HG03354 (cell line): ENCODE measurements around the gene ZSWIM6.
A peak's percentile ranks its signal among the peaks of the same experiment; 100 is the strongest.

Source experiments
- ATAC-seq: cut with Tn5 transposase; IDR thresholded peaks from one replicate; pipeline ENCODE4 v1.9.1; 2021; ENCODE audit warnings: mild to moderate bottlenecking; ENCODE audit not compliant: unreplicated experiment, poor library complexity, severe bottlenecking

Gene ZSWIM6

DNA sequence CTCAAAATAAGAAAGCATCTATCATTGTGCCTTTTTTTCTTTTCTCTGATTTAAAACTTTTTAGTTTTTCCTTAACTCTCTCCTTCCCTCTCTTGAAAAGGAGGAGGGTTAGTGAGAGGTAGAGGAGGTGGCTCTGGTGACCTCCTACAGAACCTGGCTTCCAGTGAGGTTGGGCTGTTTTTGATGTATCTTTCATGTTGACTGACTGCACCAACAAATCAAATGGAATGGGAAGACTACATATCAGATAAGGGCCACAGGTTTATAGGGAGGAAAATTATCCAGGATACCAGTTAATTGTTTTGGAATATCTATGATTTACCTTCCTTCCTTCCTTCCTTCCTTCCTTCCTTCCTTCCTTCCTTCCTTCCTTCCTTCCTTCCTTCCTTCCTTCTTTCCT is 173.2 kb downstream of the ZSWIM6 start:
- no peak for ATAC-seq

DNA sequence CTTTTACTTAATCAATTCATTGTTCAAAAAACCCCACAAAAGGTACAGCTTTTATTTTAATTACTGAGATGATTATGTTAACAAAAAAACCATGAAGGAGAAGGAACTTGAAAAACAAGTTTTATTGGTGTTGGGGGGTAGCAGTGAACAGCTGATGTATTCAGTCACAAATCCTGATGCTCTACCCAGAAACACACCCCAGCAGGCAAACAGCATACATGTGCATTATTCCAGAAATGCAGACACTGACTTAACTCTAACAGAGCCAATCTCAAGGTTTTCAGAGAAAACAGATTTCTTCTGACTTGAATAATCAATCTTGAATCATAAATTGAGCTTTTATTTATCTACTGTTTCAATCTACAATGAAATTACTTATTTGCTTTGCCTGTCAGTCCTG is 175.2 kb downstream of the ZSWIM6 start:
- ATAC-seq, result no peak

DNA sequence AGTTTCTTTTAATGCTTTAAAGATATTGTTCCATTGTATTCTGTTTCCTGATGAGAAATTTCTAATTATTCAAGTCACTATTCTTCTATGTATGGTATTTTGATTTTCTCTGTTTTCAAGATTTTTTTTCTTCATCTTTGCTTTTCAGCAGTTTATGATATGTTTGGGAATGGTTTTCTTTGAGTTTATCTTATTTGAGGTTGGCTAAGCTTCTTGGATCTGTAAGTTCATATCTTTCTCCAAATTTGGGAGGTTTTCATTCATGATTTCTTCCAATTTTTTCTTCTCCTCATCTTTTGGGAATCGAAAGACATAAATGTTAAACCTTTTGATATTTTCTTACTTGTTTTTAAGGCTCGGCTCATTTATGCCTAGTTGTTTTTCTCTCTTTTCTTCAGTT is 184.9 kb downstream of the ZSWIM6 start:
- ATAC-seq, result no peak

DNA sequence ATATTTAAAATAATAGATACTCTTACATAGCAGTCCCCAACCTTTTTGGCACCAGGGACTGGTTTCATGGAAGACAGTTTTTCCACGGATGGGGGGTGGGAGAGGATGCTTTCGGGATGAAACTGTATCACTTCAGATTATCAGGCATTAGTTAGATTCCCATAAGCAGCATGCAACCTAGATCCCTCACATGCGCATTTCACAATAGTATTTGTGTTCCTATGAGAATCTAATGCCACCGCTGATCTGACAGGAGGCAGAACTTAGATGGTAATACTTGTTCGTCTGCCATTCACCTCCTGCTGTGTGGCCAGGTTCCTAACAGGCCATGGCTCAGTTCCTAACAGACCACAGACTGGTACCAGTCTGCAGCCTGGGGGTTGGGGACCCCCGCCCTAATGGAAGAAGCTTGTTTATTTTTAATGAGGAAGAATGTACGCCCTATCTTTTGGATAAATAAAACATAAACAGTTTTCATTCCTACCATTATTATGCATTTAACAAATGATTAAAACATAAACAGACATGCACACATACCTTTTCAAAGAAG is 187.7 kb downstream of the ZSWIM6 start:
- no peak for ATAC-seq

DNA sequence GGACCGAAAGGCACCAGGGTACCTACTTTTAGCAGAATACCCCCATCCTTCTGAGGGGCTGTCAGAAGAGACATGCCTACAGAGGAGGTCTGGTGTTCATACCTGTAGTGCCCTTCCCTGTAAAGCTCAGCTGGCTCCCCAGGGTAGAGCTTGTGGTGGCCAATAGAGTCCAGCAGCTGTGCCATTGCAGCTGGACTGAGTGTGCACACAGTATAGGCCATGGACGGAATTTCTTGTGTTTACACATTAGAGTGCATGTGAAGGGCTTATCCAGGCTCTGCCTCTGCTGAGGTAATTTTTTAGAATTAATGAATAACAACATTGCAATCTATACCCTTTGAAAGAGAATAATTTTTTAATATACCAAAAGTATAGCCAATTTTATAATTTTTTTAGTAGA is 191.0 kb downstream of the ZSWIM6 start:
- no peak for ATAC-seq

DNA sequence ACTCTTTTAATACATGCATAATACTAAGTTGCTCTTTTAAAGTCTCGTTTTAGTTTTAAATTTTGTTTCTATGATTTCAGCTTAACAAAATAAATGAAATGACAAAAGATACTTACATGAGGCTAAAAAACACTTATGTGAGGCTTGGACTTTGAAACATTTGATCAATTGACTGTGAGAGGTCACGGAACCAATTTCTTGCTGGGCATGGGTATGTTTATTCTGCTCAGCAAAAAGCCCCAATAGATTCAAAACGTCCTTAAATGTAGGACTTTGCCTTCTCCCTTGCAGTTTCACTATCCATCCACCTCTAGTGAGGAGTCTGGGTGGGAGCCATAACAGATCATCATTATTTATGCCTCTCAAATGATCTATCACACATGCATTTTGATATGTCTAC is 191.9 kb downstream of the ZSWIM6 start:
- ATAC-seq, result no peak

DNA sequence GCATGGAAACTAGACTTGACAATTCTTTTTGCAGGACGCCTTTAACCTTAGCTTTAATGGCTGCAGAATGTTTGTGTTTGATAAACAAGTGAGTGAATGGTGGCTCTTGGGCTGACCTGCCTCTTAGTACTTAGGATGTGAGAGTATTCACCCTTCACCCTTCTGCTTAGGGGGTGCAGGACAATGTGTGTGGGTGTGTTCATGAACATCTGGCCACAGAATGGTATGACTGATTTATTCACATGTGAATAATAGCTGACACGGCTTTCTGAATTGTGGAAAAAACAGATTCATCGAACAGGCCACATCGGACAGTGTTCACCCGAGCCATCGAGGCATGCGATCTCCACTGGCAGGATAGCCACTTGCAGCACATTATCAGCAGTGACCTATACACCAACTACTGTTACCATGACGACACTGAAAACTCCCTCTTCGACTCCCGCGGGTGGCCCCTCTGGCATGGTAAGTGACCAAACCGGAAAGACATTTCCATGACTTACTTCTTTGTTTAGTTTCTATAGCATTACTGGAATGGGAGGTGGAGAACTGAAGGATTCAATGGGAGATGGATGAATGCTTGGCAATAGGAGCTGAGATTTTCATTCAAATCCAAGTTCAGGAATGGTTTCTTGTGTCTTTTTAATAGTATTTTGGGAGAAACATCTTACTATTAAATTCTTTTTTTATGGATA is 193.6 kb downstream of the ZSWIM6 start:
- ATAC-seq, result no peak

DNA sequence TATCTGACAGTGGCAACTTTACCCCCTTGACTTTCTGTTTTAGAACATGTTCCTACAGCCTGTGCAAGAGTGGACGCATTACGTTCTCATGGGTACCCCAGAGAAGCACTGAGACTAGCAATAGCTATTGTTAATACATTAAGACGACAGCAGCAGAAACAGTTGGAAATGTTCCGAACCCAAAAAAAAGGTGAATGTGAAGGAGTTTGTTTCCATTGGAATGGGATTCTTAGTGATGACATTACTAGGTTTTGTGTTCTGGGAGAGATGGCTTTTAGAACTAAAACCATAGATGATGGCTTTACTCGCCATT is 194.1 kb downstream of the ZSWIM6 start:
- ATAC-seq, result no peak

DNA sequence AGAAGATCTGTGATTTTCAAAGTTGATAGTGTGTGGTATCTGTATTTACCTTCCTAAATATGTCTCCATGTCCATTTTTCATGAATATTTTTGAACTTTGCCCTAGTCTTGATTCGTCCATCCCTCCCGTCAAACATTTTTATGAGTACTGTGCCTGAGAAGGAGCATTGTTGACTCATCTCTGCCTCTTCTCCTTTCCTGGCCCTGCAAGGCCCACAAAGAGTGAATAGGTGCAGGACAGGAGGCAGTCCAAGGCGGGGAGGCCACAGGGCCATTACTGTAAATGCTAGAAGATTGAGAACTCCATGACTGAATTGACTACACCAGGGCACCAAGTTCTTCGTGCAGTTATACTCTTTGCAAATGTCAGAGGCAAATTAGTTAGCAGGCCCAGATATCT is 200.9 kb downstream of the ZSWIM6 start:
- no peak for ATAC-seq

DNA sequence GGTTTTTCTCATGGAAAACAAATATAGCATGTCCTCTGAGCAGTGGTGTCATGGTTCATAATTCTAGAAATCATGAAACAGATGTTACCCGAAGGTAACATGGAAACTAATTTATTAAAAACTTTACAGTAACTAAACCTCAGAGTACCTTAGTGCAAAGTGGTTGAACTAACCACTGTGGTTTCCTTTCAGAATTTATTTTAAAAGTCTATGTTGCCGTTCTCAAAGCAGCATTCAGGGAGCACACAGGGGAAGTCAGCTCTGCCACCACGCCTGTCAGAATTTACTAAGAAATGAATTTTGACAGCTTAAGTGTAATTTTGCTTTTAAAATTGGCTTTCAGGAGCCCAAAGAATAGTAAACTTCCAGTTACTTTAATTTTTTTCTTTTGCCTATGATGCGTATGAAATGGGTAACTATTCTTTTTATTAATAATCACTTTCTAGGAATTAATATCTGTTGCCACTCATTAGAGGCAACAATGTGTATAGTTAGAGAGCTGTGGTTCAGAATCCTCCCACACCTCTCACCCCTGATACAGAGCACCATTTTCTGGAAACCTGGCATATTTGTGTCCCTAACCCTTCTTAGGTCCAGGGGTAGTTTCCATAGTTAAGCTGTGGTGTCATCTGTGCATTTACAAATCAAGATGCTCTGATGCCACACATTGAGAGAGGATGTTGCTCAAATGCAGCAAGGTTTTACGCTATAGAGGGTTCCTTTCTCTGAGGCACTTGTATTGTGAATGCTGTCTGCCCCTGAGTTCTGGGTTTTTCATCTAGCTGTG is 202.6 kb downstream of the ZSWIM6 start:
- peak; percentile 86 for ATAC-seq

DNA sequence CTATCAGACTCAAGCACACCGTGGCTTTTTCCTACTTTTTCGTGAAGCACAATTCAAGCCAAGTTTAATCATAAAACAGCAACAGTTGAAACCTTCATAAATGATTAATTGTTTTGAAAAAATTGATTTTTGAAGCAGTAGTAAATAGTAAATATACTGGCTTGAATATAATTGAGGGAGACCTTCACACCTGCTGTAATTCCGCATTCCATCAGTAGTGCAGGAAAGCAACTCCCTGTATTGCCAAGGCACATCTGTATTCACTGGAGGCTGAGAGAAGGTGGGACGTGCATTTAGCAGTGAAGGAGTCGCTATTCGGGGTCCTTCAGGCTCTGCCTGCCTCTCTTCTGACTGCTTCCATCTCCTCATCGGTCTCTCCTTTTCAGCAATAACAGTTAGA is 203.8 kb downstream of the ZSWIM6 start:
- no peak for ATAC-seq

DNA sequence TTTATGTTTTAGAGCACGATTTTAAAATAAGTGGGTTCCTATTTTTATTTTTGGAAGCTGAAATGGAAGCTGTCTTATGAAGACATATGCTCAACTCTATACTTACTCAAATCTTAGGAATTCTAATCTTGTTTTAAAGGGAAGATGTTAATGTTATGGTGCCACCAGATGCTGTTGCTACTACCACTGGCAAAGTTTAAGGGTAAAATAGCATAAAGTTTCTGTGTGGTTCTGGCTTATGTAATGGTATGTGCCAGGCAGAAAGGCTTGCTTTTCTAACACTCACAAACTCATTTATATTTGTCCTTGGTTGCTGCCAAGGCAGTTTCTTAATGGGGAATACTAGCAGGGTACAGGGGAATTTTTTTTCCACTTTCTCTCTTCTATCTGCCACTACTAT is 204.9 kb downstream of the ZSWIM6 start:
- no peak for ATAC-seq

DNA sequence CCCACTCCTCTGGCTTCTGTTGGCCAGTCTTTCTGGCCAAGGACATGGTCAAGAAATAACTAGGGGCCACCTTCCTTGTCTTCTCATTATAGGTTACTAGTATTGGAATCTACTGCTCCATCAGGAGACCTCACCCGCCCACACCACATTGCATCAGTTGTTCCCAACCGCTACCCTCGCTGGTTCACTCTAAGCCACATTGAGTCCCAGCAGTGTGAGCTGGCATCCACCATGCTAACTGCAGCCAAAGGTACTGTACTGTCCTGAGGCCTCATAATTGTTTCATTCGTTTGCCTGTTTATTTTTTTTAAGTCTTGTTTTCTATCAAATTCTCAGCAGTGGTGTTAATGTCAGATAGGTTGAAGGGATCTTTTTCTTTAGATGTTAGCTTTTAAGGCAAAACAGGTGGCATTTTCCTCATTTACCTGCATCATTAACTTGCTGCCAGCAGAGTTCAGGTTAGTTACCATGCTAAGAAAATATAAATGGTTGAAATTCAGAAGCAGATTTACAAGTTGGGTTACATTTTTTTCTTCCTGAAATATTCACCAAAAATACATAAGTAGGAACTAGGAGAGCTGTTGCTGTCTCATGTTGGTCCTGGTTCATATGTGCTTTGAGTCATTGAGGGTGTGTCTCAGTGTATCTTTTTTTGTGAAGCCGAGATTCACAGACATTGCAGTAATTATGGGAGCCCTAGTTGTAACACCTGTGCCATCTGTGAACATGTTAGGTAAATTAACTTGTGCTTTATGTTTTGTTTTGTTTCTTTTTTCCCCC is 206.9 kb downstream of the ZSWIM6 start:
- no peak for ATAC-seq

DNA sequence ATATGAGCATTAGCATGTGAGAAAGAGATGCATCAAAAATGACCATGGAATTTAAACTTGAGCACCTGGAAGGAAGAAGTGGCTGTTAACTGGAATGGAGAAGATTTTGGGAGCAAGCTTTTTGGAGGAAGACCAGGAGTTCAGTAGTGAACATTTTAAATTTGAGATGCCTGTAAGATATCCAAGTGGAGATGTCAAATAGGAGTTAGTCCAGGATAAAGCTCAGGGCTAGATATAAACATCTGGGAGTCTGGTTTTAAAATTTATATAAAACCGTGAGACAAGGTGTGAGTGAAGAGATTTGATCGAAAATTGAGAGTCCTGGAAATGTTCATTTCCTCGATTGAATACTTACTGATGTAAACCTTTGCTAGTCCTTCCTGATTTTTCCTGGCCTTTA is 217.5 kb downstream of the ZSWIM6 start:
- ATAC-seq, result no peak

DNA sequence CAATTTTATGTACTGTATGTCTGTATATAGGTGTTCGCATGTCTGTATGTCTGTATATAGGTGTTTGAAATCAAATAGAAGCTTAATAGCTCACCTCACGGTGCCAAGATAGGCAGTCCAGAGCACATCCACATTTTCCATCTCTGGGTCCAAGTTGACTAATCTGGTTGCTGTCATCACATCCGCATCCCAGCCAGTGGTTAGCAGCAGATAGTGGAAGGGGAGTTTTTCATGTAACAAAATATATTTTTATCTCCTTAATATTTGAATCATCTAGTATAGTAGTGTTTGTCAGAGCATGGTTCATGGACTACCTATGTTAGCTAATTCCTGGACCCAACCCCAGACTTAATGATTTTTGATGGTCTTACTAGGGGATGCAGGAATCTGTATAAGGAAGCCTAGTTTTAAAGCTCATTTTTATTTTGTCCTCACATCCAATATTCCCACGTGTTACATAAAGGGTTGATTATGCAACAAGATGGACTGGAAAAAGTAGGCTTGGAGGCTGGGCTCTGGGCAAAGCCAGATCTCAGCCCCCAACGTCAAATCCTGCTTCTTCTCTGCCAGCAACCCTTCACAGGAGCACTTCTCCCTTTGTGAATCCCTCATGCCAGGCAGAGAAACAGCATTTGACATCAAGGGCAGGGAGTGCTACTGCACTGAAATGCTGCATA is 219.7 kb downstream of the ZSWIM6 start:
- no peak for ATAC-seq

DNA sequence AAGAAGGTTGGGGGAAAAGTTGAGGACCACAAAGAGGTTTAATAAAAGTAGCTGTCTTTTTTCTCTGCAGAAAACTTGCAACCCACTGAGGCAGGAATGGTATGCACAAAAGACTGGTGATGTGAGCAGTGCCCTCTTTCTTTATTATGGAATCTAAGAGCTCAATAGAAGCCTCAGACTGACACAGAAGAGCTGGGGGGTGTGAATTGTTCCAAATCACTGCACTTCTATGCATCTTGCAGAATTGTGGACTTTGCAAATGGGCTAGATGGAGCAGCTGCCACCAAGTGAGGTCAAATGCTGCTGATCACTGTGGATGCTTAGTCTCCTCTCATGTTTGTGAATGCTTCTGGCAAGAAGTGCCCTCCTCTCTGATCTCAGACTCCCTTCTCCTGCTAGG is 227.1 kb downstream of the ZSWIM6 start:
- no peak for ATAC-seq

DNA sequence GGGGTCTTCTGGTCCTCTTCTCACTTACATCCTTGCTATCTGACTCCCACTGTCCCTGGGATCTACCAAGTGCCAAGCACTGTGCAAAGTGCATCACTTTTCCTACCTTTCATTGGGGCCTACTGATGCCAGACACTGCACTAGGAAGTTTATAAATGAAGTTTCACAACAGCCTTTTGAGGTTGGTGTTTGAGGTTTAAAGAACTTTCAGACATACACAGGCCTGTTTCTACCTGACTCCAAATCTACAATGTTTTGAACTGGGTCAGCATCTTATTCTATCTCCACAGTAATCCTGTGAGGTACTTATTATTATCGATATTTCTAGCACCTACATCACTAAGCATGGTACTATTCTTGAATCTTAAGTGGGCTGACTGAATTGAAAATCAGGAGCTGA is 227.7 kb downstream of the ZSWIM6 start:
- ATAC-seq, result no peak

DNA sequence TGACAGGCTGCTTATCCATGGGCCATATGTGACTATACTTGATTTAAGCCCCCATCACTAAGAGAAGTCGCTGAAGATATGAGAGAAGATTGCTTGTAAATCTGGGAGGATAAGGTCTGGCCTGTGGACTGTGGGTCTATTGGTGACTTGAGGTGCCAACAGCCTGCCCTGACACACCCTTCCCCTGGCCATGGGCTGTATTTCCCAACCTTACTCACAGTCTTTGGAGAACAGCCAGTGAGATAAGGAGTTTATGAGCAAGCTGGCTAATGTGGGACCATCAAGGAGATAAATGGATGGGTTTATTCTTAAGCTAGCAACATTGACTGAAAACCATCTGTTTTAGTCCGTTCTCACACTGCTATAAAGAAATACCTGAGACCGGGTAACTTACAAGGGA is 231.3 kb downstream of the ZSWIM6 start:
- ATAC-seq, result no peak

DNA sequence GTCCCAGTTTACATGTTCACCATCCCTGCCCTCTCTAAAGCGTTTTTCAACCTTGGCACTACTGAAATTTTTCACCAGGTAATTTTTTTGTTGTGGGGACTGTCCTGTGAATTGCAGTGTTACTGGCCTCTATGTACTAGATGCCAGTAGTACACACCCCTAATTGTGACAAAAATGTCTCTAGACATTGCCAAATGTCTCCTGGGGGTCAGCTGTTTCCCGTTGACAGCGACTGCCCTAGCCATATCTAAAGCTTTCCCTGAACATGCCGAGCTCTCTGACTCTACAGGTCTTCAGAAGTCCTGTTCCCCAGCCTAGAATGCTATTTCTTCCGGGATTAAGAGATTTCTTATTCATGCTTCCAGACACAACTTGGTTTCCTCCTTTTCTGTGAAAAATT is 235.3 kb downstream of the ZSWIM6 start:
- ATAC-seq, result no peak

DNA sequence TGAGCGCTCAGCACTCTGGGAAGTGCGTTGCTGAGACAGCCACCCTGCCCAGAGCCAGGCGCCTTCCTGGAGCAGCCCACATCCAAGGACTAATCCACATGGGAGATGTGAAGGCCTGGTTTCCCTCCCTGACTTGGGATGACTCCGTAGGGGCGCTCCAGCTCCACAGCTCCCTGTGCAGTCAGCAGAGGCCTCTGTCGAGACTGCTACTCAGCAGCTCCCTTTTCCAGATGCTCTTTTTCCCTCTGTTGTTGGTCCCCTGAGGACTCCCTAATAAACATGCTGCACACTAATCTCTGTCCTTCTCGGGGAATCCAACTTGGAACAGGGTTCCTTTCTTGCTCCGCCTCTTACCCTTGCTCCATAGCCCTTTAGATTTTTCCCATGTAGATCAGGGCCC is 237.3 kb downstream of the ZSWIM6 start:
- no peak for ATAC-seq
